WTC11 (cell line): ENCODE results near the gene LMO1.

Experiments
- ATF6 ChIP-seq: sonication (generic); formaldehyde crosslinking; IDR thresholded peaks from 2 replicates; pipeline ENCODE4 v1.8.1; 2023; ENCODE audit warnings: mild to moderate bottlenecking, missing genetic modification reagents
- CREM ChIP-seq: sonication (generic); formaldehyde crosslinking; IDR thresholded peaks from 2 replicates; pipeline ENCODE4 v1.8.1; 2022; ENCODE audit warnings: mild to moderate bottlenecking, missing genetic modification reagents, moderate library complexity
- CTCF ChIP-seq: fragments of 200-600 bp; IDR thresholded peaks from 2 replicates; pipeline ENCODE4 v1.8.0; 2022; ENCODE audit warnings: antibody characterized with exemption
- IRF1 ChIP-seq: sonication (generic); formaldehyde crosslinking; IDR thresholded peaks from 2 replicates; pipeline ENCODE4 v1.8.0; 2023; ENCODE audit warnings: missing genetic modification reagents
- IRF2 ChIP-seq: sonication (generic); formaldehyde crosslinking; IDR thresholded peaks from 2 replicates; pipeline ENCODE4 v1.8.0; 2022; ENCODE audit warnings: low read depth, missing genetic modification reagents, borderline replicate concordance
- KAT7 ChIP-seq: sonication (generic); formaldehyde crosslinking; IDR thresholded peaks from 2 replicates; pipeline ENCODE4 v1.8.1; 2023; ENCODE audit warnings: missing genetic modification reagents, mild to moderate bottlenecking, borderline replicate concordance
- OVOL2 ChIP-seq: fragments of 250-450 bp; sonication (Bioruptor Pico); IDR thresholded peaks from 2 replicates; pipeline ENCODE4 v1.9.0; 2021; ENCODE audit warnings: mild to moderate bottlenecking, borderline replicate concordance
- PRDM15 ChIP-seq: sonication (generic); formaldehyde crosslinking; IDR thresholded peaks from 2 replicates; pipeline ENCODE4 v1.8.0; 2022; ENCODE audit warnings: missing genetic modification reagents
- SMAD4 ChIP-seq: sonication (generic); formaldehyde crosslinking; IDR thresholded peaks from 2 replicates; pipeline ENCODE4 v1.8.0; 2022; ENCODE audit warnings: mild to moderate bottlenecking, missing genetic modification reagents
- TEAD4 ChIP-seq: sonication (generic); formaldehyde crosslinking; IDR thresholded peaks from 2 replicates; pipeline ENCODE4 v1.8.0; 2022; ENCODE audit warnings: mild to moderate bottlenecking, missing genetic modification reagents
- ZBTB21 ChIP-seq: sonication (generic); formaldehyde crosslinking; IDR thresholded peaks from 2 replicates; pipeline ENCODE4 v1.8.1; 2023; ENCODE audit warnings: mild to moderate bottlenecking, missing genetic modification reagents, borderline replicate concordance
- ZNF138 ChIP-seq: sonication (generic); formaldehyde crosslinking; conservative IDR thresholded peaks from 2 replicates; pipeline ENCODE4 v1.8.1; 2022; ENCODE audit warnings: mild to moderate bottlenecking, moderate library complexity, missing genetic modification reagents
- ZNF263 ChIP-seq: sonication (generic); formaldehyde crosslinking; IDR thresholded peaks from 2 replicates; pipeline ENCODE4 v1.8.1; 2022; ENCODE audit warnings: low read depth, mild to moderate bottlenecking, moderate library complexity, missing genetic modification reagents

GRCh38 chr11:8310743-8311298, 47.1 kb upstream of the LMO1 start:
- TF ChIP-seq CTCF (no peak), ATF6 (CRISPR knock-in tag) (no peak), SMAD4 (CRISPR knock-in tag) (no peak), ZNF138 (no peak), TEAD4 (CRISPR knock-in tag) (no peak), PRDM15 (no peak), ZNF263 (CRISPR knock-in tag) (no peak), IRF1 (CRISPR knock-in tag) (no peak), KAT7 (no peak), IRF2 (CRISPR knock-in tag) (no peak), CREM (CRISPR knock-in tag) (no peak), OVOL2 (CRISPR knock-in tag) (no peak), ZBTB21 (CRISPR knock-in tag) (no peak)
